Stimulated activated CD4-positive, alpha-beta T cell treated with anti-CD3 and anti-CD28 coated beads, Interleukin-2, amount 100 ng/mL, for 24 hours (primary cell): Measurements from ENCODE around the gene PRSS50.

Experiments
- DNase-seq, 2 donors: peaks; one replicate each; pipeline ENCODE4 v3.0.0-alpha.2; 2020

PRSS50 gene

GRCh38 chr3:46725621-46726314 lies 8.1 kb upstream of the PRSS50 start:
- peak in 1 of 2 donors; percentile 3 for DNase-seq

GRCh38 chr3:46724424-46724823 lies 6.8 kb upstream of the PRSS50 start:
- no peak for DNase-seq

GRCh38 chr3:46722443-46722842 lies 4.8 kb upstream of the PRSS50 start:
- no peak for DNase-seq

- DNase-seq, result peak in 1 of 2 donors; percentile 3
These were observed 3.3 kb upstream of the PRSS50 start for GRCh38 chr3:46721009-46721408.

- no peak for DNase-seq
These were observed 2.1 kb upstream of the PRSS50 start for GRCh38 chr3:46719735-46720271.

GRCh38 chr3:46719044-46719565 lies 1.4 kb upstream of the PRSS50 start:
- DNase-seq, result no peak

- DNase-seq, result peak in 1 of 2 donors; percentile 13
These were observed 918 bp downstream of the PRSS50 start for GRCh38 chr3:46716461-46717441.

GRCh38 chr3:46715507-46716175 lies 2.0 kb downstream of the PRSS50 start:
- no peak for DNase-seq

- DNase-seq, result no peak
These were observed 2.8 kb downstream of the PRSS50 start for GRCh38 chr3:46714728-46715506.

- DNase-seq, result no peak
These were observed 3.6 kb downstream of the PRSS50 start for GRCh38 chr3:46713898-46714552.

GRCh38 chr3:46713050-46713897 lies 4.4 kb downstream of the PRSS50 start:
- no peak for DNase-seq

- DNase-seq, result no peak
These were observed 5.2 kb downstream of the PRSS50 start for GRCh38 chr3:46712191-46713049.

- DNase-seq, result no peak
These were observed 5.9 kb downstream of the PRSS50 start for GRCh38 chr3:46711760-46712159.

- no peak for DNase-seq
These were observed 6.4 kb downstream of the PRSS50 start for GRCh38 chr3:46711305-46711704.

- DNase-seq, result no peak
These were observed 6.9 kb downstream of the PRSS50 start for GRCh38 chr3:46710671-46711295.

GRCh38 chr3:46710229-46710628 lies 7.4 kb downstream of the PRSS50 start:
- no peak for DNase-seq

- DNase-seq, result no peak
These were observed 7.9 kb downstream of the PRSS50 start for GRCh38 chr3:46709721-46710120.

GRCh38 chr3:46709157-46709654 lies 8.5 kb downstream of the PRSS50 start:
- no peak for DNase-seq
